Mammary epithelial cell (primary cell): Measurements from ENCODE around the gene FYN.

Source experiments
- CTCF ChIP-seq, 2 donors: IDR thresholded peaks in 1 of 2; conservative IDR thresholded peaks in 1 of 2; 2 replicates each; pipeline ENCODE4 v1.5.1; 2011 to 2012; ENCODE audit warnings: inconsistent platforms in 2 of 2, low read length in 2 of 2, mild to moderate bottlenecking in 2 of 2, control low read depth in 1 of 2, low read depth in 1 of 2; ENCODE audit not compliant: insufficient read depth in 1 of 2; ENCODE audit errors: extremely low read depth in 1 of 2
- EZH2 ChIP-seq: IDR thresholded peaks from 2 replicates; pipeline ENCODE4 v1.6.1; 2012; ENCODE audit warnings: low read length, inconsistent platforms, borderline replicate concordance

- TF ChIP-seq CTCF (conservative IDR thresholded peaks at IDR 0.05 in 1 of 2, IDR thresholded peaks at IDR 0.05 in 1 of 2; ENCODE audit: extremely low read depth in 1 of 2, insufficient read depth in 1 of 2, low read depth in 1 of 2, low read length in 2 of 2) (no peak), EZH2 (no peak)
These were observed 183.3 kb downstream of the FYN start for GRCh38 chr6:111689946-111690345.
